Sigmoid colon (tissue), 4 donors: ENCODE measurements around the gene DIS3L2.

Source experiments
- EP300 ChIP-seq, 4 donors: sonication (generic); formaldehyde crosslinking; IDR thresholded peaks; one replicate each; pipeline ENCODE4 v1.6.1; 2017; ENCODE audit warnings: antibody characterized with exemption in 4 of 4
- POLR2A ChIP-seq, 2 donors: fragments of 450-650 bp; IDR thresholded peaks; one replicate each; pipeline ENCODE4 v1.6.1; 2016; ENCODE audit warnings: antibody characterized with exemption in 2 of 2, mild to moderate bottlenecking in 2 of 2, moderate library complexity in 2 of 2
- POLR2AphosphoS5 ChIP-seq, 4 donors: sonication (generic); formaldehyde crosslinking; IDR thresholded peaks; one replicate each; pipeline ENCODE4 v1.6.1; 2017; ENCODE audit warnings: antibody characterized with exemption in 4 of 4
- TF ChIP-seq, protein P1 (sequence below), 4 experiments: fragments of 450-650 bp in 3 of 4; fragments of 200-600 bp in 1 of 4; IDR thresholded peaks; one replicate each; pipeline ENCODE4 v1.5.1; 2016 to 2019; ENCODE audit warnings: antibody characterized with exemption in 4 of 4, mild to moderate bottlenecking in 3 of 4, moderate library complexity in 2 of 4

DNA sequence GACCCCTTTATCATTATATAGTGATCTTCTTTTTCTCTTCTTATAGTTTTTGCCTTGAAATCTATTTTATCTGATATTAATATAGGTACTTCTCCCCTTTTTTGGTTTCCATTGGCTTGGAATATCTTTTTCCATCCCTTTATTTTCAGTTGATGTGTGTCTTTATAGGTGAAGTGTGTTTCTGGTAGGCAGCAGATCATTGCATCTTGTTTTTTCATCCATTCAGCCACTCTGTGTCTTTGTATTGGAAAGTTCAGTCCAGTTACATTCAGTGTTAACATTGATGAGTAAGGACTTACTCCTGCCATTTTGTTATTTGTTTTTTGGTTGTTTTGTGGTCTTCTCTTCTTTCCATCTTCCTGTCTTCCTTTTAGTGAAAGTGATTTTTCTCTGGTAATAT lies 133.4 kb downstream of the DIS3L2 start:
- TF ChIP-seq, protein P1, sequence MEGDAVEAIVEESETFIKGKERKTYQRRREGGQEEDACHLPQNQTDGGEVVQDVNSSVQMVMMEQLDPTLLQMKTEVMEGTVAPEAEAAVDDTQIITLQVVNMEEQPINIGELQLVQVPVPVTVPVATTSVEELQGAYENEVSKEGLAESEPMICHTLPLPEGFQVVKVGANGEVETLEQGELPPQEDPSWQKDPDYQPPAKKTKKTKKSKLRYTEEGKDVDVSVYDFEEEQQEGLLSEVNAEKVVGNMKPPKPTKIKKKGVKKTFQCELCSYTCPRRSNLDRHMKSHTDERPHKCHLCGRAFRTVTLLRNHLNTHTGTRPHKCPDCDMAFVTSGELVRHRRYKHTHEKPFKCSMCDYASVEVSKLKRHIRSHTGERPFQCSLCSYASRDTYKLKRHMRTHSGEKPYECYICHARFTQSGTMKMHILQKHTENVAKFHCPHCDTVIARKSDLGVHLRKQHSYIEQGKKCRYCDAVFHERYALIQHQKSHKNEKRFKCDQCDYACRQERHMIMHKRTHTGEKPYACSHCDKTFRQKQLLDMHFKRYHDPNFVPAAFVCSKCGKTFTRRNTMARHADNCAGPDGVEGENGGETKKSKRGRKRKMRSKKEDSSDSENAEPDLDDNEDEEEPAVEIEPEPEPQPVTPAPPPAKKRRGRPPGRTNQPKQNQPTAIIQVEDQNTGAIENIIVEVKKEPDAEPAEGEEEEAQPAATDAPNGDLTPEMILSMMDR (IDR thresholded peaks at IDR 0.05) = no peak
- TF ChIP-seq POLR2A (IDR thresholded peaks at IDR 0.05) = no peak
- no peak for TF ChIP-seq POLR2AphosphoS5 (IDR thresholded peaks at IDR 0.05)
- no peak for TF ChIP-seq EP300 (IDR thresholded peaks at IDR 0.05)
